ENCODE results near the gene GNG12. TPM values are rescaled to one million over a fixed set of nuclear protein-coding genes. Genes with fewer than 3 reads are reported as not detected.

Gene GNG12
- total RNA-seq, 1 donor, result 455 TPM

DNA sequence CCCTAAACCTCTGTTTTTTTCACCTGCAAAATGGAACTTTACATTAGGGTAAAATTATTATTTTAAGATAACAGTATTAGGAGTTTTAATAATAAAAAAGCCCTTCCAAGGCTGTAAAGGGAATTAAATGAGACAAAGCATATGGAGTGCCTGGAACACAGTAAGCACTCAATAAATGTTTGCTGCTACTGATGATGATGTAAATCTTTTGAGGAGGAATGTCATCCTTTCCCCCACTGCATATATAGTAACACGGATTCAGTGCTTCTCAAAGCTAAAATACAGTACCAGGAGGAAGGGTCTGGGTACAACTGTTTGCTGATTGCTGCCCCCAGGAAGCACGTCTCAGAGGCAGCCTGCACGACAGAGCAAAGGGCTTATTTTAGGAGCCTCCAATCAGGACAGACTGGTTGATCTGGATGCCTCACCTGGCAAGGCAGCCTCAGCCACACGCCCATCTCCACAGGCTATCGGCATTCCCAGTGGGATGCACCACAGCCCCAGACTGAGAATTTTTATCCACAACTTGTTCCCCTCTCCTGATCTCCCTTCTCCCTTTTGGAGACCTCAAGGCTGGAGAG, 83.9 kb downstream of the GNG12 start:
- peak overlapping the region; percentile 34 for H3K4me3 ChIP-seq (ENCODE audit: low read depth, low read length)
- no peak for DNase-seq (ENCODE audit: low read depth)
- no peak for TF ChIP-seq CTCF (IDR thresholded peaks at IDR 0.05; ENCODE audit: insufficient read depth, low read length)

- TF ChIP-seq CTCF (IDR thresholded peaks at IDR 0.05; ENCODE audit: insufficient read depth, low read length), result no peak
- peak; percentile 87 for DNase-seq (ENCODE audit: low read depth)
- peak overlapping the region; percentile 44 for H3K4me3 ChIP-seq (ENCODE audit: low read depth, low read length)
Measured at GRCh38 chr1:67748630-67749029, 84.6 kb downstream of the GNG12 start.

DNA sequence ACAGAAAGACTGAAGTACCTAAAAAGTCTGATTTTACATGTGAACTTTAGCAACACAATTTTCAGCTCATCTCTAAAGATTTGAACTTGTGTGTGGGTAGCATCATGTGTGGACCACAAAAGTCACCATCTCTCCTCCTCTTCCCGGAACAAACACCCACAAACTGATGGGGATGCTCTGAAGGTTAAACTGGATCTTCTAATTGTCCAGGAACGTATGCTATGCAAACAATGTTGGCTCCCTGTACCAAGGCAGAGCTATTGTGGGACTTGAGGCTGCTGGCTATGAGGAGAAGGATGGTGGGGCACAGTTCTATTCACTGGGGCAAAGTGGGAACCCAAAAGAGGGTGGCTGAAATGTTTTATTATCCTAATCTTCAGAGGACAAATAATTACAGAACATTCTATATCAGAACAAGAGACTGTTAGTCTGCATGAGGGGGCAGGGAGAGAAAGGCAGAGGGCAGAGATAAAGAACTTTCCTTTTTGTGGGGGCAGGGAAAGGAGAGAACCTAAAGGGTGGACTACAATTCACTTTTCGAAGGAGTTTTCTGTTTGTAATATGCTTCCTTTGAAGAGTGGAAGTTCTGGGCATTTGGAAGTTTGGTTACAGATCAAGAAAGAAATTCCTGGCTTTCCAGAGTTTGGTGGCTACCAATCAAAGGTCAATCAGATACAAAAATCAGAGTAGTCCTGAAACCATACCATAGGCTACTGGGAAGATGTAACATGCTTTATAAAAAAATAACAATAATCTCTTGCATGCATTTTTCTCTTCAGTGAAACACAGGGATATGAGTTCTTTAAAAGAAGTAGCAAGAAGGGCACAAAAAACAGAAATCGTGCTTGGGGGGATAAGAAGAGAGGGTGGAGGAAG, 85.4 kb downstream of the GNG12 start:
- TF ChIP-seq CTCF (IDR thresholded peaks at IDR 0.05; ENCODE audit: insufficient read depth, low read length), result no peak
- H3K4me3 ChIP-seq (ENCODE audit: low read depth, low read length), result peak overlapping the region; percentile 44

GRCh38 chr1:67745875-67746698, 87.2 kb downstream of the GNG12 start:
- TF ChIP-seq CTCF (IDR thresholded peaks at IDR 0.05; ENCODE audit: insufficient read depth, low read length), result no peak
- H3K4me3 ChIP-seq (ENCODE audit: low read depth, low read length), result no peak overlapping the region
- peak; percentile 59 for DNase-seq (ENCODE audit: low read depth)

More for the DNA sequence above, 85.4 kb downstream of the GNG12 start:
- peak; percentile 73 for DNase-seq (ENCODE audit: low read depth)

- no peak overlapping the region for H3K4me3 ChIP-seq (ENCODE audit: low read depth, low read length)
- no peak for DNase-seq (ENCODE audit: low read depth)
- TF ChIP-seq CTCF (IDR thresholded peaks at IDR 0.05; ENCODE audit: insufficient read depth, low read length), result no peak
Measured at GRCh38 chr1:67743072-67743725, 90.1 kb downstream of the GNG12 start.

GRCh38 chr1:67741736-67742135, 91.5 kb downstream of the GNG12 start:
- TF ChIP-seq CTCF (IDR thresholded peaks at IDR 0.05; ENCODE audit: insufficient read depth, low read length), result no peak
- no peak for DNase-seq (ENCODE audit: low read depth)
- H3K4me3 ChIP-seq (ENCODE audit: low read depth, low read length), result no peak overlapping the region

All from fibroblast of the aortic adventitia (primary cell).